GM12878 (cell line): ENCODE data around the gene RASGRF2. TPM values are rescaled to one million over a fixed set of nuclear protein-coding genes. Genes with fewer than 3 reads are reported as not detected.
"Not testable (repeated sequence)": the region's sequence is repeated elsewhere in the genome, so short reads cannot be mapped to it uniquely, and the experiment has no call there.

Experiments used
- ATAC-seq: fragments of 200-7000 bp; cut with Tn5 transposase; 3 replicates; pipeline ENCODE4 v1.9.1; 2020; ENCODE audit warnings: mild to moderate bottlenecking, moderate library complexity
- BruUV-seq: library from RNA; stranded (reverse); fragments of 400-500 nt; replicated peaks from 2 replicates; lab custom pipeline; 2021; lab: Mats Ljungman, UMichigan
- CTCF ChIA-PET: fragments of 300-600 bp; sonication (Branson Sonifier 250); formaldehyde crosslinking; extraction: SDS; loops from one replicate; lab custom pipeline; 2021; ENCODE audit warnings: inconsistent platforms; lab: Yijun Ruan, JAX
- POLR2A ChIA-PET: fragments of 350-600 bp; formaldehyde crosslinking; extraction: SDS; loops from one replicate; lab custom pipeline; 2021; ENCODE audit warnings: inconsistent platforms; lab: Charles Lee
- RAD21 ChIA-PET: fragments of 300-600 bp; sonication (Branson Sonifier 250); formaldehyde crosslinking; loops from one replicate; lab custom pipeline; 2023; ENCODE audit warnings: antibody characterized with exemption; ENCODE audit not compliant: unreplicated experiment; lab: Charles Lee
- SMC1A ChIA-PET: fragments of 300-600 bp; sonication (Branson Sonifier 250); formaldehyde crosslinking; loops from one replicate; lab custom pipeline; 2023; ENCODE audit not compliant: unreplicated experiment, uncharacterized antibody; lab: Charles Lee
- DNase-seq: peaks from one replicate; pipeline ENCODE4 v3.0.0-alpha.2; 2011; ENCODE audit warnings: low read depth, low spot score
- FAIRE-seq: peaks from 3 replicates; lab custom pipeline; 2011; peaks lifted over from hg19 to GRCh38; lab: Jason Lieb, UNC
- H2AFZ ChIP-seq: 2 replicates; pipeline ENCODE4 v1.6.0; 2011; ENCODE audit warnings: low read depth, low read length, control low read depth; ENCODE audit not compliant: control insufficient read depth
- H3K27ac ChIP-seq: 2 replicates; pipeline ENCODE4 v1.5.1; 2011; ENCODE audit warnings: control low read depth; ENCODE audit not compliant: control insufficient read depth, insufficient read depth
- H3K27me3 ChIP-seq, 2 experiments: replicated peaks in 1 of 2; 2 replicates each; pipeline versions ENCODE4 v1.6.0 to v1.6.1; 2011; ENCODE audit warnings: low read length in 1 of 2; ENCODE audit not compliant: control insufficient read depth in 2 of 2, insufficient read depth in 2 of 2
- H3K36me3 ChIP-seq, 2 experiments: 2 replicates each; pipeline ENCODE4 v1.5.1; 2011; ENCODE audit warnings: low read length in 1 of 2; ENCODE audit not compliant: control insufficient read depth in 2 of 2, insufficient read depth in 2 of 2
- H3K4me1 ChIP-seq: 2 replicates; pipeline ENCODE4 v1.6.1; 2011; ENCODE audit warnings: mild to moderate bottlenecking, low read length, moderate library complexity, mixed read lengths; ENCODE audit not compliant: control insufficient read depth, insufficient read depth
- H3K4me2 ChIP-seq: 2 replicates; pipeline ENCODE4 v1.6.0; 2011; ENCODE audit warnings: control low read depth; ENCODE audit not compliant: control insufficient read depth, insufficient read depth
- H3K4me3 ChIP-seq: fragments of 200-600 bp; sonication (generic); 2 replicates; pipeline ENCODE4 v1.5.1; 2016
- H3K79me2 ChIP-seq: 2 replicates; pipeline ENCODE4 v1.6.0; 2011; ENCODE audit warnings: low read length; ENCODE audit not compliant: control insufficient read depth, insufficient read depth
- H3K9ac ChIP-seq: 2 replicates; pipeline ENCODE4 v1.8.0; 2011; ENCODE audit warnings: low read length, control low read depth, mixed read lengths; ENCODE audit not compliant: control insufficient read depth, insufficient read depth
- H3K9me3 ChIP-seq: replicated peaks from 3 replicates; pipeline ENCODE4 v1.5.1; 2011; ENCODE audit warnings: mild to moderate bottlenecking, low read length; ENCODE audit not compliant: control insufficient read depth, insufficient read depth
- H4K20me1 ChIP-seq: 2 replicates; pipeline ENCODE4 v1.6.0; 2011; ENCODE audit not compliant: control insufficient read depth, insufficient read depth
- CHD4 ChIP-seq: fragments of 200-600 bp; sonication (generic); IDR thresholded peaks from 2 replicates; pipeline ENCODE4 v1.6.1; 2016; ENCODE audit warnings: mild to moderate bottlenecking
- MXI1 ChIP-seq: fragments of 150-350 bp; IDR thresholded peaks from 2 replicates; pipeline ENCODE4 v1.6.1; 2011; ENCODE audit warnings: low read depth, mild to moderate bottlenecking, inconsistent platforms, low read length, improper control_type of control experiment
- RAD21 ChIP-seq: IDR thresholded peaks from 2 replicates; pipeline ENCODE4 v1.6.1; 2011; ENCODE audit warnings: mild to moderate bottlenecking, low read depth, low read length, moderate library complexity; ENCODE audit not compliant: insufficient read depth
- TAF1 ChIP-seq: IDR thresholded peaks from 2 replicates; pipeline ENCODE4 v1.6.1; 2011; ENCODE audit warnings: mild to moderate bottlenecking, low read depth, low read length, borderline replicate concordance
- WGBS: methylation state at CpG from one replicate; pipeline ENCODE4 v1.1.6; 2016; ENCODE audit warnings: low lambda C conversion rate; ENCODE audit not compliant: insufficient replicate concordance, insufficient coverage; ENCODE audit errors: missing lambda C conversion rate; 5-methylcytosine and 5-hydroxymethylcytosine counted together
- in situ Hi-C: fragments of 300-500 bp; cut with MboI; formaldehyde crosslinking; loops from 9 replicates; pipeline ENCODE4 v1.14.3; 2018; ENCODE audit warnings: mixed read lengths
- intact Hi-C: fragments of 100-400 bp; cut with micrococcal nuclease; formaldehyde crosslinking; loops from one replicate; pipeline ENCODE4 v1.14.2; 2022; ENCODE audit not compliant: unreplicated experiment
- polyA plus RNA-seq, 11 experiments: library from polyadenylated mRNA; depleted of rRNA in 4 of 11; unstranded in 6 of 11; stranded (reverse) in 5 of 11; fragments of >200 nt; fragmentation: Nextera tagmentation in 4 of 11; fragmentation: Illumina TruSeq in 1 of 11; extraction: Ambion mirVana in 4 of 11; extraction: Trizol in 1 of 11; gene quantifications; 1 replicate in 1 of 11; 2 replicates in 10 of 11; pipeline versions ENCODE4 v1.2.1 to v1.2.3, GENCODE V29; 2011 to 2016; ENCODE audit warnings: inconsistent platforms in 2 of 11, missing spikeins in 2 of 11, low read depth in 1 of 11
- total RNA-seq, 4 experiments: library from RNA; depleted of rRNA in 3 of 4; stranded (reverse); fragments of >200 nt in 3 of 4; fragmentation: Illumina TruSeq in 1 of 4; extraction: Trizol in 1 of 4; gene quantifications; 2 replicates each; pipeline versions ENCODE4 v1.2.1 to v1.2.3, GENCODE V29; 2013 to 2021

The RASGRF2 gene
- total and polyA plus RNA-seq, 10 of the 15 experiments (the other 5 are each of a cell fraction or from before 2014, with no cell fraction given), result 0.05 to 0.24 (median 0.07) TPM

- no peaks in the 10 kb centered on the region for H3K9me3 ChIP-seq
- ATAC-seq, result no peak
- no TSS peak for BruUV-seq
- FAIRE-seq, result no peak
- ChIA-PET SMC1A (no interaction called here), CTCF (interaction anchor here (1.4 to 5.3 kb wide), 2 partner anchors 13 to 28 kb away, joined by 3 to 22 read pairs; no protein-coding TSS in a partner anchor), RAD21 (no interaction called here), POLR2A (no interaction called here)
- in situ Hi-C loops, result no loop called here
- H3K9ac ChIP-seq, result no peak overlapping the region
- H3K27ac ChIP-seq, result no peak overlapping the region
- no peak overlapping the region for H3K4me2 ChIP-seq
- no peaks in the 10 kb centered on the region for H3K4me1 ChIP-seq
- H3K4me3 ChIP-seq, result no peak overlapping the region
- no peak for TF ChIP-seq TAF1
- intact Hi-C loops, result no loop called here
- no peak overlapping the region for H2AFZ ChIP-seq
- no peak for DNase-seq
- H4K20me1 ChIP-seq, result no peaks in the 10 kb centered on the region
- peaks cover 0 to 3% of the 10 kb centered on the region in 2 experiments; a peak in 2 of 4 replicates for H3K27me3 ChIP-seq
- H3K79me2 ChIP-seq, result no peaks in the 10 kb centered on the region
- WGBS, result 46% methylated on average over 5 of the region's 5 CpGs
- no peaks in the 10 kb centered on the region for H3K36me3 ChIP-seq
These were observed 161.1 kb downstream of the RASGRF2 start for GRCh38 chr5:81121273-81121672.

DNA sequence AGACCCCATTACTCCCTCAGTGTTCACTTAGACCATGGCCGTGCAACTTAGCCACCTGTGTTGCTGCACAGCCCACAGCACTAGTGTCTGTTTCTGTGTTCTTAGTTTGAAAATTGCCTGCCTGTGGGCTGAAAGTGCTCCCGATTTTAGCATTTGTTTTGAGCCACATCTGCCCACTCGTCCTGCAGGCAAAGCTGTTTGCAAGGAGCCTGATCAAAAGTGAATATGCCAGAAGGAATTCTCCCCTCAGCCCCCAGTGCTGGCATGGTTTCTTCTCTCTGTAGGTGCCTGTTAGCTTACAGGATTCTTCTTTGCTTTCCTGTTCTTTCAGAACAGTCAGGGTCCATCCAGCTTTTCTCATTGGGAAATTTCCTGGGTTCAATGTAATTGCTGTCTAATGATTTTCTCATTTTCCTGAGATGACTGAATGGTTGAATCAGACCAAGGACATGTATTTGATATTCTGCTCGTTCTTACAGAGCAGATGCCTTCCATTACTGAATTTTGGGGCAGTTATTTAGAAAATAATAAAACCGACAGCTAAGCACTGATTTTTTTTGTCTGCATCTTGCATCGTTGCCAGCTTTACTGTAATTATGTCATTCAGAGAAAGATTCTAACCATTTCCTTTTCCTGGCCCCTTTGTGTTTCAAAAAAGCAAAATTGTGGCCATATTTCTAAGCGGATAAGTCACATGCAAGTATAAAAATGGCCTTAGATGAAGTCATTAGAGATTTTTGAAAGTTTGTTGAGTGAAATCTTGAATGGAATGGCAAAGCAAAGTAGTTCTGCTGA lies 161.9 kb downstream of the RASGRF2 start:
- no TSS peak for BruUV-seq
- H3K36me3 ChIP-seq, result no peaks in the 10 kb centered on the region
- ATAC-seq, result no peak

DNA sequence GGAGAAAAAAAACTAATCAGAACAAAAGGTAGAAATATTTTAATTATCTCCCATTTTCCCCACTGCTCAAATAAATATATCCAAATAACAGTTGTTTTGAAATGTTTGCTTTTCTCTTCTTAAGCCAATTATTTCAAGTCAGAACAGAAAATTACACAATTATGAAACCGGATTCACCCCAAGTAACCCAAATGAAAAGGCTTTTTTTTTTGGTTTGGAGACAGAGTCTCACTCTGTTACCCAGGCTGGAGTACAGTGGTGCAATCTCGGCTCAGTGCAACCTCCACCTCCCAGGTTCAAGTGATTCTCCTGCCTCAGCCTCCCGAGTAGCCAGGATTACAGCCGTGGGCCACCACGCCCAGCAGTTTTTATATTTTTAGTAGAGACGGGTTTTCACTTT lies 164.5 kb downstream of the RASGRF2 start:
- 26% methylated on average over 6 of the region's 6 CpGs for WGBS
- SMC1A ChIA-PET, H3K9me3 ChIP-seq, DNase-seq, H3K27me3 ChIP-seq, POLR2A ChIA-PET, FAIRE-seq, BruUV-seq, H4K20me1 ChIP-seq, H3K27ac ChIP-seq, H3K9ac ChIP-seq, H3K79me2 ChIP-seq, RAD21 ChIA-PET, H3K36me3 ChIP-seq, H3K4me3 ChIP-seq, ATAC-seq, H3K4me1 ChIP-seq, intact Hi-C loops, in situ Hi-C loops, H2AFZ ChIP-seq, H3K4me2 ChIP-seq: not testable (repeated sequence)
- CTCF ChIA-PET, result interaction anchor here (5.3 kb wide), 1 partner anchor 16 kb away, joined by 22 read pairs; no protein-coding TSS in a partner anchor

More for the DNA sequence above, 161.9 kb downstream of the RASGRF2 start:
- DNase-seq, result no peak
- Histone ChIP-seq H3K27ac (no peak overlapping the region), H3K9ac (no peak overlapping the region), H4K20me1 (no peaks in the 10 kb centered on the region), H2AFZ (no peak overlapping the region), H3K9me3 (no peaks in the 10 kb centered on the region), H3K4me1 (no peaks in the 10 kb centered on the region), H3K4me2 (no peak overlapping the region), H3K27me3 (peaks cover 0 to 3% of the 10 kb centered on the region in 2 experiments; a peak in 2 of 4 replicates), H3K79me2 (no peaks in the 10 kb centered on the region), H3K4me3 (no peak overlapping the region)
- intact Hi-C loops, result no loop called here
- in situ Hi-C loops, result no loop called here
- FAIRE-seq, result no peak
- WGBS, result 24% methylated on average over 7 of the region's 7 CpGs
- ChIA-PET RAD21 (no interaction called here), CTCF (interaction anchor here (0.6 to 5.3 kb wide), 4 partner anchors 14 to 1694 kb away, joined by 3 to 22 read pairs (median 4); no protein-coding TSS in a partner anchor), POLR2A (no interaction called here), SMC1A (no interaction called here)
- no peak for TF ChIP-seq CHD4
- TF ChIP-seq RAD21, result no peak
- TF ChIP-seq MXI1, result no peak
